Uterus (tissue), 4 donors: ENCODE measurements around the gene LGALS3. TPM values are rescaled to one million over a fixed set of nuclear protein-coding genes. Genes with fewer than 3 reads are reported as not detected.
A peak's percentile ranks its signal among the peaks of the same experiment; 100 is the strongest.

Experiments used
- DNase-seq, 2 donors: peaks; one replicate each; pipeline ENCODE4 v3.0.0-alpha.2; 2019 to 2020
- H3K27ac ChIP-seq, 2 donors: fragments of 200-600 bp; sonication (generic); 1 replicate in 1 of 2; 2 replicates in 1 of 2; pipeline ENCODE4 v1.5.1; 2016 to 2018
- H3K27me3 ChIP-seq, 2 donors: fragments of 200-600 bp; sonication (generic); one replicate each; pipeline ENCODE4 v1.5.1; 2018 to 2019; ENCODE audit warnings: control low read depth in 1 of 2
- H3K36me3 ChIP-seq, 2 donors: fragments of 200-600 bp; sonication (generic); one replicate each; pipeline ENCODE4 v1.5.1; 2019; ENCODE audit warnings: control low read depth in 1 of 2
- H3K4me1 ChIP-seq, 2 donors: fragments of 200-600 bp; sonication (generic); one replicate each; pipeline ENCODE4 v1.5.1; 2018 to 2019; ENCODE audit warnings: control low read depth in 1 of 2
- H3K4me3 ChIP-seq, 2 donors: fragments of 200-600 bp; sonication (generic); 1 replicate in 1 of 2; 2 replicates in 1 of 2; pipeline ENCODE4 v1.5.1; 2018 to 2019; ENCODE audit warnings: mild to moderate bottlenecking in 1 of 2
- H3K9me3 ChIP-seq, 2 donors: fragments of 200-600 bp; sonication (generic); one replicate each; pipeline ENCODE4 v1.5.1; 2019; ENCODE audit warnings: control low read depth in 1 of 2
- POLR2A ChIP-seq, 2 donors: fragments of 450-650 bp; IDR thresholded peaks; one replicate each; pipeline ENCODE4 v1.6.1; 2016; ENCODE audit warnings: antibody characterized with exemption in 2 of 2, mild to moderate bottlenecking in 1 of 2, moderate library complexity in 1 of 2
- intact Hi-C: fragments of 100-400 bp; cut with DNase I; formaldehyde crosslinking; loops from one replicate; pipeline ENCODE4 v1.15.1; 2023; ENCODE audit warnings: low total_unique reads
- total RNA-seq, 4 donors: library from RNA; depleted of rRNA in 3 of 4; stranded (reverse); fragments of >200 nt in 3 of 4; gene quantifications; one replicate each; pipeline versions ENCODE4 v1.1.0 to v1.2.4, GENCODE V29; 2014 to 2023
- TF ChIP-seq, protein P1 (sequence below), 4 experiments: fragments of 200-600 bp in 2 of 4; fragments of 450-650 bp in 2 of 4; sonication (generic) in 2 of 4; IDR thresholded peaks; one replicate each; pipeline ENCODE4 v1.5.1; 2016 to 2019; ENCODE audit warnings: antibody characterized with exemption in 4 of 4, mild to moderate bottlenecking in 2 of 4, moderate library complexity in 1 of 4
- donor health status: DM: yes; HTN: yes; CAD: no.

LGALS3 gene
- total RNA-seq, 4 donors from 2014 or later, result 71.9 to 486 (median 216) TPM

DNA sequence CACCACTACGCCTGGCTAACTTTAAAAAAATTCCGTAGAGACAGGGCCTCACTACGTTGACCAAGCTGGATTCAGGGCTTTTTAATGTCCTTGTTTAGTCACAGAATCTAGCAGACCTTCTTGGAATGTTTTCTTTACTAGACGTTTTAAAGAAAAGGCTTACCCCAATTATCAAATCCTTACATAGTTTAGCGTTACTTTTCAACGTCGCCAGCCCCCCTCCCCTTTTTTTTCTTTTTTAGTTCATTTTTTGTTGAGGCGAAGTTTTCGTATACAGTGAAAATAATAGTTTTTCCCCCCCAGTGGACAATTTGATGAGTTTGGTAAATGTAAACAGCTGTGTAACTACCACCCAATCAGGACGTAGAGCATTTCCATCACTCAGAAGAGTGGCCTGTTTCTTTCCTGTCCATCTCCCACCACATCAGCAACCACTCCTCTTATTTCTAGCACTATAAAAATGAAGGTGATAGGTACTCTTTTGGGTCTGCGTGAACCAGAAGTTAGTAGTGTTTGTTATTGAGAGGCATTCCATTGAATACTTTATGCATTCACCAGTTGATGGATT is 63.1 kb downstream of the LGALS3 start:
- TF ChIP-seq, protein P1, sequence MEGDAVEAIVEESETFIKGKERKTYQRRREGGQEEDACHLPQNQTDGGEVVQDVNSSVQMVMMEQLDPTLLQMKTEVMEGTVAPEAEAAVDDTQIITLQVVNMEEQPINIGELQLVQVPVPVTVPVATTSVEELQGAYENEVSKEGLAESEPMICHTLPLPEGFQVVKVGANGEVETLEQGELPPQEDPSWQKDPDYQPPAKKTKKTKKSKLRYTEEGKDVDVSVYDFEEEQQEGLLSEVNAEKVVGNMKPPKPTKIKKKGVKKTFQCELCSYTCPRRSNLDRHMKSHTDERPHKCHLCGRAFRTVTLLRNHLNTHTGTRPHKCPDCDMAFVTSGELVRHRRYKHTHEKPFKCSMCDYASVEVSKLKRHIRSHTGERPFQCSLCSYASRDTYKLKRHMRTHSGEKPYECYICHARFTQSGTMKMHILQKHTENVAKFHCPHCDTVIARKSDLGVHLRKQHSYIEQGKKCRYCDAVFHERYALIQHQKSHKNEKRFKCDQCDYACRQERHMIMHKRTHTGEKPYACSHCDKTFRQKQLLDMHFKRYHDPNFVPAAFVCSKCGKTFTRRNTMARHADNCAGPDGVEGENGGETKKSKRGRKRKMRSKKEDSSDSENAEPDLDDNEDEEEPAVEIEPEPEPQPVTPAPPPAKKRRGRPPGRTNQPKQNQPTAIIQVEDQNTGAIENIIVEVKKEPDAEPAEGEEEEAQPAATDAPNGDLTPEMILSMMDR (IDR thresholded peaks at IDR 0.05), result no peak
- no peak for TF ChIP-seq POLR2A (IDR thresholded peaks at IDR 0.05)
- no peaks in the 10 kb centered on the region for H3K36me3 ChIP-seq
- H3K27ac ChIP-seq, result peak overlapping the region; percentile 80 to 85
- no peaks in the 10 kb centered on the region for H3K4me1 ChIP-seq
- intact Hi-C loops, result no loop called here
- H3K9me3 ChIP-seq, result no peaks in the 10 kb centered on the region
- no peaks in the 10 kb centered on the region for H3K27me3 ChIP-seq
- H3K4me3 ChIP-seq, result peak overlapping the region; percentile 42 to 53
- no peak for DNase-seq

DNA sequence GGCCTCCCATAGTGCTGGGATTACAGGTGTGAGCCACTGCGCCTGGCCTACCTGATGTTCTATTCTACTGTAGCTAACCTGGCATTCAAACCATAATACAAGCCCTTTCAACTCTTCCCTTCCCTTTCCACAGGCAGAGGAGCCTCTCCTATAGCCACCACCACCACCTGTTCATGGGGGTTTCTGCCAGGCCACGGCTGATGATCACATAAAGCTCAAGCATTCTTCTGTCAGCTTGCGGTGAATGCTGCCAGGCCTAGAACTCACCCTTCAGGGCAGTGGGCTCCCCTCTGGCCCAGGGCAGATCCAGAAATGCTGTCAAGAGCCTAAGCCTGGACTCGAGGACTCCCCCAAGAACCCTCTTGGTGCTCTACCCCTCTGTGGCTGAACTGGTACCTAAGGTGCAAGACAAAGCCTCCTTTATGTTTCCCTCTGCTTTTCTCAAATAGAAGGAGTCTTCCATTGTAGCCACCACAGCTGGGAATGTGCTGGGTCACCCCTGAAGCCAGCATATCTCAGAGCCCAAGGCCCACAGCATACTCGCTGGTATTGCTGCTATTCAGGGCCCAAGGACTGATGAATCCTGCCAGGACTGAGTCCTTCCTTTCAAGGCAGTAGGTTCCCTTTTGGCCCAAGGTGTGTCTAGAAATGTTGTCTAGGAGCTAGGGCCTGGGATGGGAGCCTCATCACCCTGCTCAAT is 65.8 kb downstream of the LGALS3 start:
- no peaks in the 10 kb centered on the region for H3K4me1 ChIP-seq
- H3K36me3 ChIP-seq, result no peaks in the 10 kb centered on the region
- no peak overlapping the region for H3K4me3 ChIP-seq
- H3K9me3 ChIP-seq, result no peaks in the 10 kb centered on the region
- no peak overlapping the region for H3K27ac ChIP-seq
- intact Hi-C loops, result no loop called here
- TF ChIP-seq POLR2A (IDR thresholded peaks at IDR 0.05), result no peak
- TF ChIP-seq, protein P1 (IDR thresholded peaks at IDR 0.05), result no peak
- no peaks in the 10 kb centered on the region for H3K27me3 ChIP-seq
- DNase-seq, result no peak

Other genes starting within 250 kb of the LGALS3 start
- 10 to 100 TPM in 1 of 4 donors, 1 to 10 TPM in 3; 3.2 to 10.6 (median 4.1) TPM for gene GCH1, start 226.4 kb upstream of the LGALS3 start, total RNA-seq
- gene WDHD1, start 102.2 kb upstream of the LGALS3 start, total RNA-seq, result 10 to 100 TPM in 1 of 4 donors, 1 to 10 TPM in 2, under 1 TPM in 1; 0.51 to 20.0 (median 3.1) TPM
- gene SOCS4, start 102.0 kb upstream of the LGALS3 start, total RNA-seq, result 10 to 100 TPM; 10.2 to 36.4 (median 22.4) TPM
- 10 to 100 TPM in 3 of 4 donors, 1 to 10 TPM in 1; 8.5 to 88.7 (median 27.9) TPM for gene MAPK1IP1L, start 77.6 kb upstream of the LGALS3 start, total RNA-seq
- gene DLGAP5, start 62.3 kb downstream of the LGALS3 start, total RNA-seq, result 10 to 100 TPM in 1 of 4 donors, under 1 TPM in 1, not detected in 2; 0.29 to 22.1 TPM
- gene FBXO34, start 142.2 kb downstream of the LGALS3 start, total RNA-seq, result 10 to 100 TPM; 15.9 to 47.4 (median 20.3) TPM